ENCODE measurements around the gene PRAMEF5. TPM values are rescaled to one million over a fixed set of nuclear protein-coding genes. Genes with fewer than 3 reads are reported as not detected.
A peak's percentile ranks its signal among the peaks of the same experiment; 100 is the strongest.
"Not testable (repeated sequence)": the region's sequence is repeated elsewhere in the genome, so short reads cannot be mapped to it uniquely, and the experiment has no call there.

Gene PRAMEF5
- total RNA-seq, 2 experiments from 2014 or later: not detected

DNA sequence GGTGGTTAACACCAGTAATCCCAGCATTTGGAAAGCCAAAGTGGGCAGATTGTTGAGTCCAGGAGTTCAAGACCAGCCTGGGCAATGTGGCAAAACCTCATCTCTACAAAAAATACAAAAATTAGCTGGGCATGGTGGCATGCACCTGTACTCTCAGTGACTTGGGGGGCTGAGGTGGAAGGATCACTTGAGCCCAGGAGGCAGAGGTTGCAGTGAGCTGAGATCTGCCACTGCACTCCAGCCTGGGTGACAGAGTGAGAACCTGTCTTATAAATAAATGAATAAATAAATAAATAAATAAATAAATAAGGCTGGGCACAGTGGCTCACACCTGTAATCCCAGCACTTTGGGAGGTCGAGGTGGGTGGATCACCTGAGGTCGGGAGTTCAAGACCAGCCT lies 21.9 kb upstream of the PRAMEF5 start:
- DNase-seq: peak; percentile 7
- H3K36me3 Mint-ChIP-seq (ENCODE audit: low read depth); ATAC-seq; H3K4me3 Mint-ChIP-seq; H3K9me3 Mint-ChIP-seq (ENCODE audit: insufficient read depth); H3K27ac Mint-ChIP-seq; H3K4me1 Mint-ChIP-seq (ENCODE audit: low read depth); CTCF ChIA-PET; H3K27me3 Mint-ChIP-seq (ENCODE audit: low read depth); POLR2A ChIA-PET: not testable (repeated sequence)

DNA sequence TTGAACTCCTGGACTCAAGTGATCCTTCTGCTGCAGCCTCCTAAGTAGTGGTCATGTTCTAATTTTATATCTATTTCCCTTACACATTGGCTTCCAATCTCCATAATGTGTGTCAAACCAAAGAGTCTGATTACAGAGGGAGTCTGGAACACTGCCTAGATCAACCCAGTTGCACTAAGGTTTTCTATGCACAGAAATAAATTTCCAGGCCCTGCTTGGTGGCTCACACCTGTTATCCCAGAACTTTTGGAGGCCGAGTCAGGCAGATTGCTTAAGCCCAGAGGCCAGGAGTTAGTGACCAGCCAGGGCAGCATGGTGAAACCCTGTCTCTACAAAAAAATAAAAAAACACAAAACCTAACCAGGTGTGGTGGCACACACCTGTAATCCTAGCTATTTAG lies 19.9 kb upstream of the PRAMEF5 start:
- H3K9me3 Mint-ChIP-seq (ENCODE audit: insufficient read depth); CTCF ChIA-PET; H3K36me3 Mint-ChIP-seq (ENCODE audit: low read depth); H3K4me1 Mint-ChIP-seq (ENCODE audit: low read depth); H3K4me3 Mint-ChIP-seq; POLR2A ChIA-PET; ATAC-seq; H3K27ac Mint-ChIP-seq; H3K27me3 Mint-ChIP-seq (ENCODE audit: low read depth): not testable (repeated sequence)
- DNase-seq: peak; percentile 6

DNA sequence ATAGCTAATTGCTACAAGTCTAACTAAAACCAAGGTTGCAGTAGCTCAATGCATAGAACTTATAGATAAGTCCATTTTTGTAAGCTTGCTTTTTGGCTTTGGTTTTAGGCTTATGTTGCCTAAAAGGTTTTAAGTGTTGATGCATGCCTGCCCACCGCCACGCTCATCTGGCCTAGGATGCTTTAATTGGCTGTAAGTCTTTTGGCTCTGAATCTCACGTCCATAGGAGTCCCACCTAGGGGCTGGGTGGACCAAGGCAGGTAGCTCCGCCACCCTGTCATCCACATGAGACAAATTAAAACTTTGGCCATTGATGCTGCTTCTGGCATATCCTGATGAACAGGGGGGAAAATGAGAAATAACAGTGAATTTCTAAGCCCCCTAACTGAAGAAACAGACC lies 16.4 kb upstream of the PRAMEF5 start:
- H3K4me3 Mint-ChIP-seq; H3K27me3 Mint-ChIP-seq (ENCODE audit: low read depth); H3K9me3 Mint-ChIP-seq (ENCODE audit: insufficient read depth); H3K27ac Mint-ChIP-seq; H3K36me3 Mint-ChIP-seq (ENCODE audit: low read depth); H3K4me1 Mint-ChIP-seq (ENCODE audit: low read depth); DNase-seq; CTCF ChIA-PET; POLR2A ChIA-PET; ATAC-seq: not testable (repeated sequence)

DNA sequence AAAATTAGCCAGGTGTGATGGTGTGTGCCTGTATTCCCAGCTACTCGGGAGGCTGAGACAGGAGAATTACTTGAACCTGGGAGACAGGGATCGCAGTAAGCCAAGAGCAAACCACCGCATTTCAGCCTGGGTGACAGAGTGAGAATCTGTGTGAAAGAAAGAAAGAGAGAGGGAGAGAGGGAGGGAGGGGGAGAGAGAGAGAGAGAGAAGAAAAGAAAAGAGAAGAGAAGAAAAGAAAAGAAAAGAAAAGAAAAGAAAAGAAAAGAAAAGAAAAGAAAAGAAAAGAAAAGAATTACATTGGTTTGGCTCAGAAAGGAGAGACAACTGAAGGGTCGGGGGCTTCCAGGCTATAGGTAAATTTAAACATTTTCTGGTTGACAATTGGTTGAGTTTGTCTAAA lies 14.4 kb upstream of the PRAMEF5 start:
- H3K4me3 Mint-ChIP-seq; H3K27me3 Mint-ChIP-seq (ENCODE audit: low read depth); H3K36me3 Mint-ChIP-seq (ENCODE audit: low read depth); H3K4me1 Mint-ChIP-seq (ENCODE audit: low read depth); H3K27ac Mint-ChIP-seq; POLR2A ChIA-PET; CTCF ChIA-PET; DNase-seq; H3K9me3 Mint-ChIP-seq (ENCODE audit: insufficient read depth); ATAC-seq: not testable (repeated sequence)

DNA sequence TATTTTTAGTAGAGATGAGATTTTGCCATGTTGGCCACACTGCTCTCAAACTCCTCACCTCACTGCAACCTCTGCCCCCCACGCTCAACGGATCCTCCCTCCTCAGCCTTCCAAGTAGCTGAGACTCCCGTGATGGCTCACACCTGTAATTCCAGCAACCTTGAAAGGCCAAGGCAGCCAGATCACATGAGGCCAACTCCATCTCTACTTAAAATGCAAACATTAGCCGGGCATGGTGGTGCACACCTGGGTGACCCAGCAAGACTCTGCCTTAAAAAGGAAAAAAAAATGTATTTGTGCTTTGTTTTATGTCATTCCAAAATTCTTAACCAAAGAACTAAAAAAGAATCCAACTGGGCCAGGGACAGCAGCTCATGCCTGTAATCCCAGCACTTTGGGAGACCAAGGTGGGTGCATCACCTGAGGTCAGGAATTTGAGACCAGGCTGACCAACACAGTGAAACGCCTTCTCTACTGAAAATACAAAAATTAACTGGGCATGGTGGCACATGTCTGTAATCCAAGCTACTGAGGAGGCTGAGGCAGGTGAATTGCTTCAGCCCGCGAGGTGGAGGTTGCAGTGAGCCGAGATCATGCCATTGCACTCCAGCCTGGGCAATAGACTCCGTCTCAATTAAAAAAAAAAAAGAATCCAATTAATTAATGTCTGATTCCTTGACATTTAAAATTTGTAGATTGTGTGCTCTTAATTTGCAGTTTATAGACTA lies 10.3 kb upstream of the PRAMEF5 start:
- H3K4me3 Mint-ChIP-seq; H3K36me3 Mint-ChIP-seq (ENCODE audit: low read depth); POLR2A ChIA-PET; H3K9me3 Mint-ChIP-seq (ENCODE audit: insufficient read depth); H3K27ac Mint-ChIP-seq; H3K27me3 Mint-ChIP-seq (ENCODE audit: low read depth); CTCF ChIA-PET; H3K4me1 Mint-ChIP-seq (ENCODE audit: low read depth); ATAC-seq: not testable (repeated sequence)
- DNase-seq: peak; percentile 12

DNA sequence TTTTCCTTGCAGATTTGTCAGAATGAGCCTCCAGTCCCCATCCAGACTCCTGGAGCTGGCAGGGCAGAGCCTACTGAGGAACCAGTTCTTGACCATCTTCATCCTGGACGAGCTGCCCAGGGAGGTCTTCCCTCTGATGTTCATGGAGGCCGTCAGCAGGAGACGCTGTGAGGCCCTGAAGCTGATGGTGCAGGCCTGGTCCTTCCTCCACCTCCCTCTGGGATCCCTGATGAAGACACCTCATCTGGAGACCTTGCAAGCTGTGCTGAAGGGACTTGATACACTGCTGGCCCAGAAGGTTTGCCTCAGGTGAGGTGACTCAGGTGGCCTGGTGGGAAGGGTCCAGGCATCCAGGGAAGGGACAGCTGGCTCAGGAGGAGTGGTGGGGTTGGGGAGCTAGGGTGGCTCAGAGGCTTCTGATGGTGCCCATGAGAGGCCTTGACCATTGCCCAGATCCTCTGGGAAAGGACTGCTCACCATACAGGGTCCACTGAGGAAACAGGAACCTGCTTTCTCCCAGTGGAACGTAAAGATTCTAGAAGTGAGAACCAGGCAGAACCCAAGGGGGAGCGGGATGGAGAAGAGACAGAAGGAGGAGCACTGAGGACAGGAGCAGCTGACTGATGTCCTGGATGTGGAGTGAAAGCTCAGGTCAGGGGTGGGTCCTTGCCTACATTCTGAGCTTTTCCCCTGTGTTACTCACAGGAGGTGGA lies 8.0 kb upstream of the PRAMEF5 start:
- H3K27me3 Mint-ChIP-seq (ENCODE audit: low read depth); H3K36me3 Mint-ChIP-seq (ENCODE audit: low read depth); H3K4me1 Mint-ChIP-seq (ENCODE audit: low read depth); H3K4me3 Mint-ChIP-seq; CTCF ChIA-PET; H3K27ac Mint-ChIP-seq; H3K9me3 Mint-ChIP-seq (ENCODE audit: insufficient read depth); DNase-seq; ATAC-seq: not testable (repeated sequence)
- POLR2A ChIA-PET: interaction anchor here (1.3 kb wide), 1 partner anchor 15 kb away, joined by 3 read pairs; no protein-coding TSS in a partner anchor

DNA sequence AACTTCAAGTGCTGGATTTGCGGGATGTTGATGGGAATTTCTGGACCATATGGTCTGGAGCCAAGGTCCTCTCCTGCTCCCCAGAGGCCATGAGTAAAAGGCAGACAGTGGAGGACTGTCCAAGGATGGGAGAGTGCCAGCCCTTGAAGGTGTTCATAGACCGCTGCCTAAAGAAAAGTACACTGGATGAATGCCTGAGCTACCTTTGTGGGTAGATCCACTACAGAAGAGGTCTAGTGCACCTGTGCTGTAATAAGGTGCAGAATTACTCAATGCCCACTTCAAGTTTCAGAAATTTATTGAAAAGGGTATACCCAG lies 7.5 kb upstream of the PRAMEF5 start:
- H3K27ac Mint-ChIP-seq; POLR2A ChIA-PET; H3K27me3 Mint-ChIP-seq (ENCODE audit: low read depth); ATAC-seq; DNase-seq; H3K9me3 Mint-ChIP-seq (ENCODE audit: insufficient read depth); H3K4me1 Mint-ChIP-seq (ENCODE audit: low read depth); H3K36me3 Mint-ChIP-seq (ENCODE audit: low read depth); CTCF ChIA-PET; H3K4me3 Mint-ChIP-seq: not testable (repeated sequence)

DNA sequence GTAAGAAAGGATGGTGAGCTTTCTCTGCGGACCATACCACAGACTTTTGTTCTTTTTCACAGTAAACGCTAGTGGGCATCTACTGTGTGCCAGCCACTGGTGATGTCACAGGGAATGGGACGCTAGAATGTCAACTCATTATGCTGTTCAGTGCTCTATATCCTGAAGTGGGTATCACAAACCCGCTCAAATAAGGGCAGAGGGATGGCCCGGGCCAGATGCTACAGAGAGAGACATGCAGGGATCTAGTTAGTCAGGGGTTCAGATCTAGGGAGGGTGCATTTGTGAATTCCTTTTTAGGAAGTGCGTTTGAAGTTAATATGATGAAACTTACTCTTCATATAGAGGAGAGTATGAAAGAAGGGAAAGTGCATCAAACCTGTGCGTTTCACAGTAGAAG lies 6.9 kb upstream of the PRAMEF5 start:
- not testable (repeated sequence) for H3K9me3 Mint-ChIP-seq (ENCODE audit: insufficient read depth)

DNA sequence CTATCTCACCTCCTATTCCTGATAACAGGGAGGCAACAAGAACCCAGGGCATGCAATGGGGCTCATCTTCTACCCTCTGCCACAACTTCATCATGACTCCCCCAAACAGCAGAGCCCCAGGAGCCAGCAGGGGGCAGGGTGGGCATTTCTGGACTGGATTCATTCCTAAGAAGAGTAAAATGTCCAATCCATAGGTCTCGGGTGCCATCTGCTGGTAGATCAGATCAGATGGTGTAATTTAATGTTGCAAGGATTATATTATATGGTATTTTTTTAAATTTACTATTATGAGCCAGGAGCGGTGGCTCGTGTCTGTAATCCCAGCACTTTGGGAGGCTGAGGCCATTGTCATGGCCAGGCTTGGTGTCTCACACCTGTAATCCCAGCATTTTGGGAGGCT lies 11.1 kb downstream of the PRAMEF5 start:
- H3K27me3 Mint-ChIP-seq (ENCODE audit: low read depth); DNase-seq; H3K4me1 Mint-ChIP-seq (ENCODE audit: low read depth); CTCF ChIA-PET; H3K9me3 Mint-ChIP-seq (ENCODE audit: insufficient read depth); H3K4me3 Mint-ChIP-seq; ATAC-seq; POLR2A ChIA-PET; H3K27ac Mint-ChIP-seq; H3K36me3 Mint-ChIP-seq (ENCODE audit: low read depth): not testable (repeated sequence)

More for the DNA sequence above, 6.9 kb upstream of the PRAMEF5 start:
- CTCF ChIA-PET; ATAC-seq; H3K36me3 Mint-ChIP-seq (ENCODE audit: low read depth); H3K27me3 Mint-ChIP-seq (ENCODE audit: low read depth); H3K4me3 Mint-ChIP-seq; DNase-seq; POLR2A ChIA-PET; H3K27ac Mint-ChIP-seq; H3K4me1 Mint-ChIP-seq (ENCODE audit: low read depth): not testable (repeated sequence)

DNA sequence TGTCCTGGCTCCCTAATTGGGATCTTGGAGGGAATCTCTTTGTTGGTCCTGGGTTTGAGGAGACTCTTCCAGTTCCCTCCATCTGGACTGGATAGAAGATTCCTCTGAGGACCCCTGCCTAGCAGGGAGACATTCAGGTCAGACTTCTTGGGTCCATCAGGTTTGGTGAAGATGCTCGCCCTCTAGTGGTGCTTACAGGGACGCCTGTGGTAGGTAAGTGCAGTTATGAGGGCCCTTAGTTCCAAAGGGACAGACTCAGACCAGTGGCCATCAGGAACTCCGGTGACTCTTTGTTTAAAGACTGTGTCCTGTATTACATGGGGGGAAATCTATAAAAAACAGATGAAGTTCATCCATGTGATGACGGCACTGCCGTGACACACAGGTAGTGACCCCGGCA lies 23.0 kb downstream of the PRAMEF5 start:
- ATAC-seq; H3K4me1 Mint-ChIP-seq (ENCODE audit: low read depth); POLR2A ChIA-PET; H3K27ac Mint-ChIP-seq; H3K9me3 Mint-ChIP-seq (ENCODE audit: insufficient read depth); H3K36me3 Mint-ChIP-seq (ENCODE audit: low read depth); H3K27me3 Mint-ChIP-seq (ENCODE audit: low read depth); CTCF ChIA-PET; DNase-seq; H3K4me3 Mint-ChIP-seq: not testable (repeated sequence)

DNA sequence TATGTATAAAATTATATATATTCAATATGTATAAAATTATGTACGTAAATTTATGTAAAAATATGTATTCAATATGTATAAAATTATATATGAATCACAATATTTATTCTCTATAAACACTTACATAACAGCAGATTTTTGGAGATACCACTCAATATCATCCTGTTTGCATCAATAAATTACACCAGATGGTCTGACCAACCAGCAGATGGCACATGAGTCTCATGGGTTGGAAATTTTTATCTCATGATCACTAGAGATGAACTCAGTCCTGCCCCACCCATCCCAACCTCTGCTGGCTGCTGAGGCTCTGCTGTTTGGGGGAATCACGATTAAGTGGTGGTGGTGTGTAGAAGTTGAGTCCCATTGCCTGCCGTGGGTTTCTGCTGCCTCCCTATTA lies 25.6 kb downstream of the PRAMEF5 start:
- H3K9me3 Mint-ChIP-seq (ENCODE audit: insufficient read depth); POLR2A ChIA-PET; ATAC-seq; H3K4me3 Mint-ChIP-seq; CTCF ChIA-PET; DNase-seq; H3K27me3 Mint-ChIP-seq (ENCODE audit: low read depth); H3K36me3 Mint-ChIP-seq (ENCODE audit: low read depth); H3K4me1 Mint-ChIP-seq (ENCODE audit: low read depth); H3K27ac Mint-ChIP-seq: not testable (repeated sequence)

DNA sequence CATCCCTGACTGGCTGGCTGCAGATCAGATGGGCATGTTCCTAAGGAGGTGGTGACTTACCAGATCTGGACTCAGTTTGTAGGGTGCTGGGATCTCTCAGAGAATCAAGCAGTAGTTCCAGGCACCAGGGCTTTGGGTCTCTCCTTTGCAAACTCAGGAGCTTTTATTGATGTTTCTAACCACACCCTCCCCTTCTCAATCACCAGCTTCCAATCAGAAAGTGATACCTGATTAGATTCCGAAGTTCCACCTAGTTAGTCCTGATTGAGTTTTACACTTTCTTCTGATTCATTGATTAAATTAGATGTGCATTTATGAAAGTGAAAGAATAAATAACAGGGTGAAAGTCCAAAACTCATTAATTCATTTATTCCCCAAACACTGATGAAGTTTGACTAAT lies 31.0 kb downstream of the PRAMEF5 start, which contains the start of gene PRAMEF8:
Gene PRAMEF8, minus strand, starts transcription at position 101 of the 400 bp plus-strand sequence. CDS start 1,046 bp downstream, outside the sequence.
- CTCF ChIA-PET; H3K4me1 Mint-ChIP-seq (ENCODE audit: low read depth); H3K27ac Mint-ChIP-seq; ATAC-seq; H3K9me3 Mint-ChIP-seq (ENCODE audit: insufficient read depth); H3K36me3 Mint-ChIP-seq (ENCODE audit: low read depth); DNase-seq; POLR2A ChIA-PET; H3K4me3 Mint-ChIP-seq; H3K27me3 Mint-ChIP-seq (ENCODE audit: low read depth): not testable (repeated sequence)

DNA sequence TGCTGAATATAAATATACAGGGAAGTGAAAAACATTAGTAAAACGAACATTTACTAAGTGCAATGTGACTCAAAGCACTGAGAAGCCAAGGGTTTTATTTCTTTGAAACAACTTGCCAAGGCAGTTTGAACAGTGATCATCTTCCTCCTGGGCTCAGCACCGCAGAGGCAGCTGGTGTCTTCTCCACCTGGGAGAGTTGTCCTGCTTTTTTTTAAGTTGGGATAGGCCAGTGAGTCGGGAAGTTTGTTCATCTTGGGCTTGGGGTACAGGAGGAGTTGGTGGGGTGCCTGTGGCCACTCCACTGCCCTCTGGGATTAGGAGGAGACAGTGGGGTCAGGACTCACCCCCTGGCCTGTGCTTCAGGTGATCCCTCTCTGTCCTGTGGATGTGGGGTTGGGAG lies 35.0 kb downstream of the PRAMEF5 start:
- H3K4me3 Mint-ChIP-seq; POLR2A ChIA-PET; DNase-seq; H3K27me3 Mint-ChIP-seq (ENCODE audit: low read depth); H3K36me3 Mint-ChIP-seq (ENCODE audit: low read depth); H3K9me3 Mint-ChIP-seq (ENCODE audit: insufficient read depth); ATAC-seq; CTCF ChIA-PET; H3K4me1 Mint-ChIP-seq (ENCODE audit: low read depth); H3K27ac Mint-ChIP-seq: not testable (repeated sequence)

All from activated CD8-positive, alpha-beta T cell treated with anti-CD3 and anti-CD28 coated beads, Interleukin-2, amount 10 ng/mL, durations not matched to agents 7 days and 5 days (primary cell).